B cell (primary cell): Measurements from ENCODE around the gene TMEM42. TPM values are rescaled to one million over a fixed set of nuclear protein-coding genes. Genes with fewer than 3 reads are reported as not detected.

Source experiments
- ATAC-seq: fragments of 200-7000 bp; cut with Tn5 transposase; one replicate; pipeline ENCODE4 v1.10.0; 2021; ENCODE audit warnings: low read depth, mild to moderate bottlenecking, moderate number of reproducible peaks, moderate library complexity
- CTCF ChIA-PET: fragments of 350-600 bp; sonication (Branson Sonifier 250); formaldehyde crosslinking; loops from one replicate; lab custom pipeline; 2021; ENCODE audit warnings: antibody characterized with exemption, inconsistent platforms; lab: Charles Lee
- POLR2A ChIA-PET: fragments of 350-600 bp; sonication (Branson Sonifier 250); formaldehyde crosslinking; loops from one replicate; lab custom pipeline; 2021; ENCODE audit warnings: antibody characterized with exemption; lab: Charles Lee
- DNase-seq: peaks from one replicate; pipeline ENCODE4 v3.0.0; 2013
- H2AFZ ChIP-seq: 2 replicates; pipeline ENCODE4 v1.6.1; 2012; ENCODE audit warnings: mild to moderate bottlenecking, low read depth, low read length; ENCODE audit not compliant: insufficient read depth, poor library complexity, severe bottlenecking
- H3K27ac ChIP-seq, 2 donors: 1 replicate in 1 of 2; 2 replicates in 1 of 2; pipeline ENCODE4 v1.5.1; 2012 to 2013; ENCODE audit warnings: low read length in 2 of 2, mild to moderate bottlenecking in 2 of 2, moderate library complexity in 1 of 2
- H3K27me3 ChIP-seq, 4 experiments: fragments of 200-600 bp in 1 of 4; sonication (generic) in 1 of 4; replicated peaks in 1 of 4; 1 replicate in 2 of 4; 2 replicates in 2 of 4; pipeline versions ENCODE4 v1.6.1 to v1.7.0; 2013 to 2016; ENCODE audit warnings: low read length in 3 of 4, mild to moderate bottlenecking in 2 of 4, mixed read lengths in 1 of 4, moderate library complexity in 1 of 4; ENCODE audit not compliant: insufficient read depth in 4 of 4, control insufficient read depth in 3 of 4; ENCODE audit errors: control extremely low read depth in 1 of 4
- H3K36me3 ChIP-seq, 2 experiments: replicated peaks in 1 of 2; 1 replicate in 1 of 2; 2 replicates in 1 of 2; pipeline versions ENCODE4 v1.6.1 to v1.7.1; 2013; ENCODE audit warnings: low read length in 1 of 2; ENCODE audit not compliant: insufficient read depth in 2 of 2, control insufficient read depth in 1 of 2; ENCODE audit errors: control extremely low read depth in 1 of 2, extremely low read depth in 1 of 2
- H3K4me1 ChIP-seq, 2 donors: fragments of 200-600 bp in 1 of 2; sonication (generic) in 1 of 2; 1 replicate in 1 of 2; 2 replicates in 1 of 2; pipeline versions ENCODE4 v1.5.1 to v1.6.1; 2013 to 2017; ENCODE audit warnings: low read length in 2 of 2; ENCODE audit not compliant: control insufficient read depth in 2 of 2, insufficient read depth in 2 of 2
- H3K4me2 ChIP-seq: replicated peaks from 2 replicates; pipeline ENCODE3; 2012; ENCODE audit warnings: mild to moderate bottlenecking, low read depth, low read length; ENCODE audit not compliant: poor library complexity, severe bottlenecking
- H3K4me3 ChIP-seq, 5 experiments: fragments of 200-600 bp in 1 of 5; sonication (generic) in 1 of 5; 1 replicate in 3 of 5; 2 replicates in 2 of 5; pipeline versions ENCODE4 v1.5.1 to v1.7.0; 2011 to 2016; ENCODE audit warnings: low read length in 4 of 5, mild to moderate bottlenecking in 4 of 5, low read depth in 2 of 5, control low read depth in 1 of 5, moderate library complexity in 1 of 5; ENCODE audit not compliant: insufficient read depth in 1 of 5; ENCODE audit errors: control extremely low read depth in 1 of 5, extremely low read depth in 1 of 5
- H3K79me2 ChIP-seq: fragments of 200-600 bp; sonication (generic); one replicate; pipeline ENCODE4 v1.6.0; 2016; ENCODE audit warnings: low read length; ENCODE audit not compliant: control insufficient read depth, insufficient read depth
- H3K9ac ChIP-seq: fragments of 200-600 bp; sonication (generic); 2 replicates; pipeline ENCODE4 v1.6.1; 2017; ENCODE audit warnings: mild to moderate bottlenecking, low read length, moderate library complexity
- H3K9me3 ChIP-seq, 3 donors: one replicate each; pipeline versions ENCODE4 v1.6.1 to v1.7.1; 2013; ENCODE audit warnings: low read length in 2 of 3; ENCODE audit not compliant: control insufficient read depth in 2 of 3, insufficient read depth in 1 of 3; ENCODE audit errors: control extremely low read depth in 1 of 3
- H4K20me1 ChIP-seq: 2 replicates; pipeline ENCODE4 v1.6.0; 2012; ENCODE audit warnings: mild to moderate bottlenecking, low read length; ENCODE audit not compliant: insufficient read depth, control insufficient read depth, poor library complexity, severe bottlenecking
- H3K27ac Mint-ChIP-seq: one replicate; pipeline ENCODE4 v1.8.0; 2021; ENCODE audit warnings: mixed read lengths
- H3K27me3 Mint-ChIP-seq: one replicate; pipeline ENCODE4 v1.8.0; 2021; ENCODE audit warnings: mixed read lengths
- H3K4me1 Mint-ChIP-seq: one replicate; pipeline ENCODE4 v1.8.0; 2021; ENCODE audit warnings: mixed read lengths
- H3K4me3 Mint-ChIP-seq: one replicate; pipeline ENCODE4 v1.8.0; 2021; ENCODE audit warnings: mixed read lengths
- H3K9me3 Mint-ChIP-seq: one replicate; pipeline ENCODE4 v1.8.0; 2022; ENCODE audit warnings: mixed read lengths; ENCODE audit not compliant: insufficient read depth
- CTCF ChIP-seq: fragments of 200-600 bp; IDR thresholded peaks from one replicate; pipeline ENCODE4 v1.8.0; 2022; ENCODE audit warnings: antibody characterized with exemption, mild to moderate bottlenecking
- EZH2 ChIP-seq: IDR thresholded peaks from 2 replicates; pipeline ENCODE4 v1.6.1; 2012; ENCODE audit warnings: borderline replicate concordance, low read depth, mild to moderate bottlenecking, moderate library complexity, low read length; ENCODE audit not compliant: insufficient read depth, poor library complexity, severe bottlenecking
- whole genome bisulfite sequencing: methylation state at CpG from one replicate; pipeline ENCODE4 v1.1.5; 2013; ENCODE audit warnings: missing lambda C conversion rate; ENCODE audit not compliant: insufficient coverage; 5-methylcytosine and 5-hydroxymethylcytosine counted together
- intact Hi-C: fragments of 100-400 bp; cut with micrococcal nuclease; formaldehyde crosslinking; loops from one replicate; pipeline ENCODE4 v1.10.0; 2022
- polyA plus RNA-seq: library from polyadenylated mRNA; depleted of rRNA; stranded (reverse); fragments of >200 nt; gene quantifications from 2 replicates; pipeline ENCODE4 v1.2.3, GENCODE V29; 2012
- total RNA-seq, 2 donors: library from RNA; stranded (reverse); fragments of 120-200 nt in 1 of 2; gene quantifications; 1 replicate in 1 of 2; 2 replicates in 1 of 2; pipeline versions ENCODE4 v1.2.3 to v1.2.4, GENCODE V29; 2013 to 2022

TMEM42 gene
- total and polyA plus RNA-seq, 2 donors (not counting 1 experiment from before 2014, with no cell fraction given) = 22.6 to 32.4 TPM

- peaks cover 23% of the 10 kb centered on the region for H3K27me3 Mint-ChIP-seq
- ChIA-PET CTCF (no interaction called here), POLR2A (no interaction called here)
- no peaks in the 10 kb centered on the region for H3K9me3 Mint-ChIP-seq
- H3K4me3 Mint-ChIP-seq = no peak overlapping the region
- Histone ChIP-seq H3K9ac (no peak overlapping the region), H3K4me3 (no peak overlapping the region), H3K4me1 (no peaks in the 10 kb centered on the region), H3K79me2 (no peaks in the 10 kb centered on the region), H3K27me3 (peaks cover 0 to 21% (median 6%) of the 10 kb centered on the region in 4 experiments), H3K9me3 (peaks cover 0 to 10% (median 3%) of the 10 kb centered on the region in 3 donors), H2AFZ (no peak overlapping the region), H3K4me2 (no peak overlapping the region), H3K27ac (no peak overlapping the region), H4K20me1 (no peaks in the 10 kb centered on the region), H3K36me3 (no peaks in the 10 kb centered on the region)
- no peak overlapping the region for H3K27ac Mint-ChIP-seq
- no peak for TF ChIP-seq CTCF
- no peak for TF ChIP-seq EZH2
- ATAC-seq (no peak), DNase-seq (no peak)
- no peaks in the 10 kb centered on the region for H3K4me1 Mint-ChIP-seq
- intact Hi-C loops = no loop called here
- WGBS = 100% methylated on average over 1 of the region's 3 CpGs
Observed at GRCh38 chr3:44905446-44906157, 43.9 kb downstream of the TMEM42 start.

GRCh38 chr3:44906997-44907396 lies 45.3 kb downstream of the TMEM42 start:
- intact Hi-C loops = no loop called here
- ATAC-seq = no peak
- Histone ChIP-seq H3K27ac (no peak overlapping the region), H3K9ac (no peak overlapping the region), H3K9me3 (peaks cover 0 to 10% (median 3%) of the 10 kb centered on the region in 3 donors), H4K20me1 (no peaks in the 10 kb centered on the region), H3K79me2 (no peaks in the 10 kb centered on the region), H3K4me1 (no peaks in the 10 kb centered on the region), H3K27me3 (peaks cover 0 to 17% (median 6%) of the 10 kb centered on the region in 4 experiments), H2AFZ (no peak overlapping the region), H3K4me3 (no peak overlapping the region), H3K36me3 (no peaks in the 10 kb centered on the region), H3K4me2 (no peak overlapping the region)
- POLR2A ChIA-PET = no interaction called here
- H3K4me1 Mint-ChIP-seq = no peaks in the 10 kb centered on the region
- no peak overlapping the region for H3K4me3 Mint-ChIP-seq
- H3K27ac Mint-ChIP-seq = no peak overlapping the region
- TF ChIP-seq EZH2 = no peak
- CTCF ChIA-PET = no interaction called here
- 90% methylated on average over 2 of the region's 4 CpGs for WGBS
- peaks cover 32% of the 10 kb centered on the region for H3K27me3 Mint-ChIP-seq
- no peaks in the 10 kb centered on the region for H3K9me3 Mint-ChIP-seq
- no peak for DNase-seq
